ENCODE results near the gene MCOLN3.

Gene MCOLN3

GRCh38 chr1:85060038-85060437 is 11.7 kb upstream of the MCOLN3 start:
- Histone ChIP-seq H3K4me2 (ENCODE audit: low read depth, low read length) (no peak overlapping the region), H2AFZ (ENCODE audit: low read length) (no peak overlapping the region), H3K27me3 (replicated peaks; ENCODE audit: insufficient read depth, low read length) (no peaks in the 10 kb centered on the region), H3K9me2 (replicated peaks; ENCODE audit: insufficient read depth, low read length) (no peaks in the 10 kb centered on the region), H3K4me3 (ENCODE audit: low read length) (no peak overlapping the region), H3K9me3 (replicated peaks; ENCODE audit: insufficient read depth, low read length) (no peaks in the 10 kb centered on the region), H3K36me3 (replicated peaks; ENCODE audit: insufficient read depth, low read length) (no peaks in the 10 kb centered on the region), H3K4me1 (ENCODE audit: low read length) (0 out of 2 replicates have a peak, but pooled peaks cover 2% of the 10 kb centered on the region), H3K9ac (ENCODE audit: low read length) (no peak overlapping the region), H3K27ac (ENCODE audit: low read length) (no peak overlapping the region), H4K20me1 (ENCODE audit: insufficient read depth, low read length) (no peaks in the 10 kb centered on the region), H3F3A (ENCODE audit: insufficient read depth, low read length) (no peaks in the 10 kb centered on the region), H3K79me2 (ENCODE audit: low read length) (no peaks in the 10 kb centered on the region)
- no peak for DNase-seq
- TF ChIP-seq EZH2phosphoT487 (IDR thresholded peaks at IDR 0.05; ENCODE audit: low read length) (no peak), EZH2 (optimal IDR thresholded peaks at IDR 0.05; ENCODE audit: low read depth, low read length) (no peak)
- TF ChIP-seq, protein P1, sequence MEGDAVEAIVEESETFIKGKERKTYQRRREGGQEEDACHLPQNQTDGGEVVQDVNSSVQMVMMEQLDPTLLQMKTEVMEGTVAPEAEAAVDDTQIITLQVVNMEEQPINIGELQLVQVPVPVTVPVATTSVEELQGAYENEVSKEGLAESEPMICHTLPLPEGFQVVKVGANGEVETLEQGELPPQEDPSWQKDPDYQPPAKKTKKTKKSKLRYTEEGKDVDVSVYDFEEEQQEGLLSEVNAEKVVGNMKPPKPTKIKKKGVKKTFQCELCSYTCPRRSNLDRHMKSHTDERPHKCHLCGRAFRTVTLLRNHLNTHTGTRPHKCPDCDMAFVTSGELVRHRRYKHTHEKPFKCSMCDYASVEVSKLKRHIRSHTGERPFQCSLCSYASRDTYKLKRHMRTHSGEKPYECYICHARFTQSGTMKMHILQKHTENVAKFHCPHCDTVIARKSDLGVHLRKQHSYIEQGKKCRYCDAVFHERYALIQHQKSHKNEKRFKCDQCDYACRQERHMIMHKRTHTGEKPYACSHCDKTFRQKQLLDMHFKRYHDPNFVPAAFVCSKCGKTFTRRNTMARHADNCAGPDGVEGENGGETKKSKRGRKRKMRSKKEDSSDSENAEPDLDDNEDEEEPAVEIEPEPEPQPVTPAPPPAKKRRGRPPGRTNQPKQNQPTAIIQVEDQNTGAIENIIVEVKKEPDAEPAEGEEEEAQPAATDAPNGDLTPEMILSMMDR (IDR thresholded peaks at IDR 0.05; ENCODE audit: low read length), result no peak

DNA sequence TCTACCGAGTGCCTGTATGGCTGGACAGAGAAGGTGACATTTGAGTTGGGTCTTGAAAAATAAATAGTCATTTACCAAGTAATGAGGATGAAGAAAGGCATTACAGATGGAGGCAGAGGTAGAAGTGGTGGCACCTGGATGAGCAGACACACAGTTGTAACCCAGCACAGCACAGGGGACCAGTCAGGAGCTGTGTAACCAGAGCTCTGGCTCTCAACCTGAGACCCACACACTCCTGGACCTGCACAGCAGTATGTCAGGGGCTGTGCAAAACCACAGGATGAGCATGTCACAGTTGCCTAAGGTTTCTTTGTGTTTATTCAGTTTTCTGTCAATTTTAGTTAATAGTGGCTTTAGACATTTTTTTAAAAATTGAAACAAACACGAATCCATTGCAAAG is 11.3 kb upstream of the MCOLN3 start:
- H3K9ac ChIP-seq (ENCODE audit: low read length), result no peak overlapping the region
- no peak overlapping the region for H3K4me3 ChIP-seq (ENCODE audit: low read length)
- H3K79me2 ChIP-seq (ENCODE audit: low read length), result no peaks in the 10 kb centered on the region
- no peak overlapping the region for H3K4me2 ChIP-seq (ENCODE audit: low read depth, low read length)
- H3K4me1 ChIP-seq (ENCODE audit: low read length), result 0 out of 2 replicates have a peak, but pooled peaks cover 2% of the 10 kb centered on the region
- H2AFZ ChIP-seq (ENCODE audit: low read length), result no peak overlapping the region
- no peak for DNase-seq
- H3K9me3 ChIP-seq (replicated peaks; ENCODE audit: insufficient read depth, low read length), result no peaks in the 10 kb centered on the region
- no peaks in the 10 kb centered on the region for H3K9me2 ChIP-seq (replicated peaks; ENCODE audit: insufficient read depth, low read length)
- no peaks in the 10 kb centered on the region for H4K20me1 ChIP-seq (ENCODE audit: insufficient read depth, low read length)
- H3K27ac ChIP-seq (ENCODE audit: low read length), result no peak overlapping the region
- no peaks in the 10 kb centered on the region for H3K27me3 ChIP-seq (replicated peaks; ENCODE audit: insufficient read depth, low read length)
- H3K36me3 ChIP-seq (replicated peaks; ENCODE audit: insufficient read depth, low read length), result no peaks in the 10 kb centered on the region
- no peaks in the 10 kb centered on the region for H3F3A ChIP-seq (ENCODE audit: insufficient read depth, low read length)
- TF ChIP-seq EZH2phosphoT487 (IDR thresholded peaks at IDR 0.05; ENCODE audit: low read length) (no peak), EZH2 (optimal IDR thresholded peaks at IDR 0.05; ENCODE audit: low read depth, low read length) (no peak)
- TF ChIP-seq, protein P1 (IDR thresholded peaks at IDR 0.05; ENCODE audit: low read length), result no peak

DNA sequence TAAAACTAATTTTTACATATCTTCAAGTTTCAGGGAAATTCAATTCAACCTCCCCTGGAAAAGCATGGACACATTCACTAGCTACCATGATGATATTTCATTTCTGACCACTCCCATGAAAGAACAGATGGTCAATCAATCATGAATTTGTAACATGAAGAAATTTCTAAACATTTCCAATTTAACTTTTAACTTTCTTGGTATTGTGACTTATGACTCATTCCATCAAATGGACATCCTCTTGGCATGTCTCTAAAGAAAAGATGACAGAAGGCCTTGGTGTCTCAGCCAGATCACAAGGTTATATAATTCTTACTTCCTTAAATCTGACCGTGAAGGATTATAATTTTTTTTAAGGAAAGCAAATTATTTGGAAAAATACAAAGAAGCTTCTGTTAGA is 10.5 kb upstream of the MCOLN3 start:
- H3K4me1 ChIP-seq (ENCODE audit: low read length), result 0 out of 2 replicates have a peak, but pooled peaks cover 2% of the 10 kb centered on the region
- DNase-seq, result no peak
- no peak overlapping the region for H3K9ac ChIP-seq (ENCODE audit: low read length)
- no peak overlapping the region for H3K27ac ChIP-seq (ENCODE audit: low read length)
- no peak overlapping the region for H3K4me3 ChIP-seq (ENCODE audit: low read length)
- H3K9me2 ChIP-seq (replicated peaks; ENCODE audit: insufficient read depth, low read length), result no peaks in the 10 kb centered on the region
- H4K20me1 ChIP-seq (ENCODE audit: insufficient read depth, low read length), result no peaks in the 10 kb centered on the region
- H3K27me3 ChIP-seq (replicated peaks; ENCODE audit: insufficient read depth, low read length), result no peaks in the 10 kb centered on the region
- no peaks in the 10 kb centered on the region for H3K36me3 ChIP-seq (replicated peaks; ENCODE audit: insufficient read depth, low read length)
- TF ChIP-seq EZH2 (optimal IDR thresholded peaks at IDR 0.05; ENCODE audit: low read depth, low read length) (no peak), EZH2phosphoT487 (IDR thresholded peaks at IDR 0.05; ENCODE audit: low read length) (no peak)
- TF ChIP-seq, protein P1 (IDR thresholded peaks at IDR 0.05; ENCODE audit: low read length), result no peak
- no peaks in the 10 kb centered on the region for H3F3A ChIP-seq (ENCODE audit: insufficient read depth, low read length)
- no peaks in the 10 kb centered on the region for H3K9me3 ChIP-seq (replicated peaks; ENCODE audit: insufficient read depth, low read length)
- no peaks in the 10 kb centered on the region for H3K79me2 ChIP-seq (ENCODE audit: low read length)
- no peak overlapping the region for H3K4me2 ChIP-seq (ENCODE audit: low read depth, low read length)
- no peak overlapping the region for H2AFZ ChIP-seq (ENCODE audit: low read length)
